SK-N-SH treated with all-trans-retinoic acid at 6 μM for 48 hours (cell line): Measurements from ENCODE around the gene RGS1.

Experiments used
- ATAC-seq: fragments of 200-7000 bp; cut with Tn5 transposase; 3 replicates; pipeline ENCODE4 v1.9.1; 2020; ENCODE audit warnings: mild to moderate bottlenecking, moderate library complexity
- BACH2 ChIP-seq: fragments of 250-450 bp; sonication (Bioruptor Pico); IDR thresholded peaks from 2 replicates; pipeline ENCODE4 v1.9.0; 2021; ENCODE audit warnings: mild to moderate bottlenecking, borderline replicate concordance
- CSDC2 ChIP-seq: fragments of 250-450 bp; sonication (Bioruptor Pico); IDR thresholded peaks from 2 replicates; pipeline ENCODE4 v1.5.0; 2020; ENCODE audit warnings: mild to moderate bottlenecking, moderate library complexity
- ESRRG ChIP-seq: fragments of 250-450 bp; sonication (Bioruptor Pico); IDR thresholded peaks from 2 replicates; pipeline ENCODE4 v1.6.1; 2021; ENCODE audit warnings: mild to moderate bottlenecking
- RARB ChIP-seq: fragments of 250-450 bp; sonication (Bioruptor Pico); IDR thresholded peaks from 2 replicates; pipeline ENCODE4 v1.8.0; 2021; ENCODE audit warnings: mild to moderate bottlenecking, moderate library complexity
- SNAI2 ChIP-seq: fragments of 250-450 bp; sonication (Bioruptor Pico); IDR thresholded peaks from 2 replicates; pipeline ENCODE4 v1.5.0; 2020; ENCODE audit warnings: mild to moderate bottlenecking, moderate library complexity
- TCF4 ChIP-seq: fragments of 250-450 bp; sonication (Bioruptor Pico); IDR thresholded peaks from 2 replicates; pipeline ENCODE4 v1.8.0; 2021; ENCODE audit warnings: mild to moderate bottlenecking, moderate library complexity, borderline replicate concordance
- TOX ChIP-seq: fragments of 250-450 bp; sonication (Bioruptor Pico); IDR thresholded peaks from 2 replicates; pipeline ENCODE4 v1.8.0; 2021; ENCODE audit warnings: mild to moderate bottlenecking, moderate library complexity, borderline replicate concordance
- ZFP3 ChIP-seq: fragments of 250-450 bp; sonication (Bioruptor Pico); IDR thresholded peaks from 2 replicates; pipeline ENCODE4 v1.5.0; 2020; ENCODE audit warnings: mild to moderate bottlenecking, moderate library complexity
- ZFP30 ChIP-seq: fragments of 450-650 bp; formaldehyde crosslinking; IDR thresholded peaks from 2 replicates; pipeline ENCODE4 v1.5.0; 2022; ENCODE audit warnings: mild to moderate bottlenecking, moderate library complexity
- ZNF565 ChIP-seq: fragments of 450-650 bp; formaldehyde crosslinking; conservative IDR thresholded peaks from 2 replicates; pipeline ENCODE4 v1.5.0; 2020; ENCODE audit warnings: low read depth, mild to moderate bottlenecking, moderate library complexity
- ZNF70 ChIP-seq: fragments of 450-650 bp; formaldehyde crosslinking; IDR thresholded peaks from 2 replicates; pipeline ENCODE4 v1.5.0; 2020; ENCODE audit warnings: mild to moderate bottlenecking, moderate library complexity
- ZNF8 ChIP-seq: fragments of 450-650 bp; formaldehyde crosslinking; IDR thresholded peaks from 2 replicates; pipeline ENCODE4 v1.5.0; 2020; ENCODE audit warnings: mild to moderate bottlenecking, moderate library complexity
- TF ChIP-seq, protein P1 (sequence below): fragments of 250-450 bp; sonication (Bioruptor Pico); IDR thresholded peaks from 2 replicates; pipeline ENCODE4 v1.8.0; 2020; ENCODE audit warnings: mild to moderate bottlenecking, moderate library complexity, borderline replicate concordance
- TF ChIP-seq, protein P2 (sequence below): fragments of 250-450 bp; sonication (Bioruptor Pico); IDR thresholded peaks from 2 replicates; pipeline ENCODE4 v1.5.1; 2021; ENCODE audit warnings: mild to moderate bottlenecking, moderate library complexity
- TF ChIP-seq, protein P3 (sequence below): fragments of 250-450 bp; sonication (Bioruptor Pico); IDR thresholded peaks from 2 replicates; pipeline ENCODE4 v1.5.1; 2020; ENCODE audit warnings: low read depth, mild to moderate bottlenecking, moderate library complexity
- TF ChIP-seq, protein P4 (sequence below): fragments of 250-450 bp; sonication (Bioruptor Pico); IDR thresholded peaks from 2 replicates; pipeline ENCODE4 v1.5.0; 2020; ENCODE audit warnings: mild to moderate bottlenecking, moderate library complexity
- TF ChIP-seq, protein P5 (sequence below): fragments of 250-450 bp; sonication (Bioruptor Pico); IDR thresholded peaks from 2 replicates; pipeline ENCODE4 v1.8.0; 2021; ENCODE audit warnings: low read depth, mild to moderate bottlenecking, moderate library complexity, borderline replicate concordance

Gene RGS1

DNA sequence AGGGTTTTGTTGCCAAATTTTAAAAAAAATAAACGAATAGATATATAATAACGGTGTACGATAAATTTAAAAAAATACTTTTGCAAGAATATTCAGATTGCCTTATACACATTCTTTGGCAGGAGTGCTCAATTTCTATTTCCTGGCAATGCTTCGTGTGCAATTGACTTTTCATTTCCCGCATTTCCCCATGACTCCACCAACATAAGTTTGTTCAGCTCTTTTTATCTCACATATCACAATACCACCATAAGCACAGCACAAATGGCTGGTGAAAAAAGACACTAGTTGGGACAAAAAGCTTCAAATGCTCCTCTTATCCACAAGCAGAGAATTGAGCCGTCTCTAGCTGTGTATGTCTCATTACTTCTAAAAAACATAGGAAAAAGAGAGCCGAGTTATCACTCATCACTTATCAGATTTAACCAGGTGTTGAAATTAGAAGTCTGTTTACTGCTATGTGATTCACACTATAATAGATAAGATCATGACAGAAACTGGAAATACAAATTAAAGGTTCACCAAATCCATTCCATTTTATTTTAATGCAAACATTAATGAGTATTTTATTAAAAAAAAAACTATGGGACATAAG lies 28.9 kb upstream of the RGS1 start:
- no peak for ATAC-seq
- no peak for TF ChIP-seq ZNF565 (CRISPR knock-in tag)
- no peak for TF ChIP-seq ZNF70 (CRISPR knock-in tag)
- TF ChIP-seq CSDC2, result no peak
- TF ChIP-seq TCF4, result no peak
- no peak for TF ChIP-seq ESRRG (CRISPR knock-in tag)
- TF ChIP-seq, protein P1, sequence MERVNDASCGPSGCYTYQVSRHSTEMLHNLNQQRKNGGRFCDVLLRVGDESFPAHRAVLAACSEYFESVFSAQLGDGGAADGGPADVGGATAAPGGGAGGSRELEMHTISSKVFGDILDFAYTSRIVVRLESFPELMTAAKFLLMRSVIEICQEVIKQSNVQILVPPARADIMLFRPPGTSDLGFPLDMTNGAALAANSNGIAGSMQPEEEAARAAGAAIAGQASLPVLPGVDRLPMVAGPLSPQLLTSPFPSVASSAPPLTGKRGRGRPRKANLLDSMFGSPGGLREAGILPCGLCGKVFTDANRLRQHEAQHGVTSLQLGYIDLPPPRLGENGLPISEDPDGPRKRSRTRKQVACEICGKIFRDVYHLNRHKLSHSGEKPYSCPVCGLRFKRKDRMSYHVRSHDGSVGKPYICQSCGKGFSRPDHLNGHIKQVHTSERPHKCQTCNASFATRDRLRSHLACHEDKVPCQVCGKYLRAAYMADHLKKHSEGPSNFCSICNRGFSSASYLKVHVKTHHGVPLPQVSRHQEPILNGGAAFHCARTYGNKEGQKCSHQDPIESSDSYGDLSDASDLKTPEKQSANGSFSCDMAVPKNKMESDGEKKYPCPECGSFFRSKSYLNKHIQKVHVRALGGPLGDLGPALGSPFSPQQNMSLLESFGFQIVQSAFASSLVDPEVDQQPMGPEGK (CRISPR knock-in tag), result no peak
- TF ChIP-seq ZFP3, result no peak
- TF ChIP-seq ZNF8, result no peak
- no peak for TF ChIP-seq BACH2
- TF ChIP-seq, protein P2, sequence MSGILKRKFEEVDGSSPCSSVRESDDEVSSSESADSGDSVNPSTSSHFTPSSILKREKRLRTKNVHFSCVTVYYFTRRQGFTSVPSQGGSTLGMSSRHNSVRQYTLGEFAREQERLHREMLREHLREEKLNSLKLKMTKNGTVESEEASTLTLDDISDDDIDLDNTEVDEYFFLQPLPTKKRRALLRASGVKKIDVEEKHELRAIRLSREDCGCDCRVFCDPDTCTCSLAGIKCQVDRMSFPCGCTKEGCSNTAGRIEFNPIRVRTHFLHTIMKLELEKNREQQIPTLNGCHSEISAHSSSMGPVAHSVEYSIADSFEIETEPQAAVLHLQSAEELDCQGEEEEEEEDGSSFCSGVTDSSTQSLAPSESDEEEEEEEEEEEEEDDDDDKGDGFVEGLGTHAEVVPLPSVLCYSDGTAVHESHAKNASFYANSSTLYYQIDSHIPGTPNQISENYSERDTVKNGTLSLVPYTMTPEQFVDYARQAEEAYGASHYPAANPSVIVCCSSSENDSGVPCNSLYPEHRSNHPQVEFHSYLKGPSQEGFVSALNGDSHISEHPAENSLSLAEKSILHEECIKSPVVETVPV (CRISPR knock-in tag), result no peak
- no peak for TF ChIP-seq SNAI2 (CRISPR knock-in tag)
- no peak for TF ChIP-seq ZFP30 (CRISPR knock-in tag)
- TF ChIP-seq, protein P3, sequence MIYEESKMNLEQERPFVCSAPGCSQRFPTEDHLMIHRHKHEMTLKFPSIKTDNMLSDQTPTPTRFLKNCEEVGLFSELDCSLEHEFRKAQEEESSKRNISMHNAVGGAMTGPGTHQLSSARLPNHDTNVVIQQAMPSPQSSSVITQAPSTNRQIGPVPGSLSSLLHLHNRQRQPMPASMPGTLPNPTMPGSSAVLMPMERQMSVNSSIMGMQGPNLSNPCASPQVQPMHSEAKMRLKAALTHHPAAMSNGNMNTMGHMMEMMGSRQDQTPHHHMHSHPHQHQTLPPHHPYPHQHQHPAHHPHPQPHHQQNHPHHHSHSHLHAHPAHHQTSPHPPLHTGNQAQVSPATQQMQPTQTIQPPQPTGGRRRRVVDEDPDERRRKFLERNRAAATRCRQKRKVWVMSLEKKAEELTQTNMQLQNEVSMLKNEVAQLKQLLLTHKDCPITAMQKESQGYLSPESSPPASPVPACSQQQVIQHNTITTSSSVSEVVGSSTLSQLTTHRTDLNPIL, result no peak
- TF ChIP-seq, protein P4, sequence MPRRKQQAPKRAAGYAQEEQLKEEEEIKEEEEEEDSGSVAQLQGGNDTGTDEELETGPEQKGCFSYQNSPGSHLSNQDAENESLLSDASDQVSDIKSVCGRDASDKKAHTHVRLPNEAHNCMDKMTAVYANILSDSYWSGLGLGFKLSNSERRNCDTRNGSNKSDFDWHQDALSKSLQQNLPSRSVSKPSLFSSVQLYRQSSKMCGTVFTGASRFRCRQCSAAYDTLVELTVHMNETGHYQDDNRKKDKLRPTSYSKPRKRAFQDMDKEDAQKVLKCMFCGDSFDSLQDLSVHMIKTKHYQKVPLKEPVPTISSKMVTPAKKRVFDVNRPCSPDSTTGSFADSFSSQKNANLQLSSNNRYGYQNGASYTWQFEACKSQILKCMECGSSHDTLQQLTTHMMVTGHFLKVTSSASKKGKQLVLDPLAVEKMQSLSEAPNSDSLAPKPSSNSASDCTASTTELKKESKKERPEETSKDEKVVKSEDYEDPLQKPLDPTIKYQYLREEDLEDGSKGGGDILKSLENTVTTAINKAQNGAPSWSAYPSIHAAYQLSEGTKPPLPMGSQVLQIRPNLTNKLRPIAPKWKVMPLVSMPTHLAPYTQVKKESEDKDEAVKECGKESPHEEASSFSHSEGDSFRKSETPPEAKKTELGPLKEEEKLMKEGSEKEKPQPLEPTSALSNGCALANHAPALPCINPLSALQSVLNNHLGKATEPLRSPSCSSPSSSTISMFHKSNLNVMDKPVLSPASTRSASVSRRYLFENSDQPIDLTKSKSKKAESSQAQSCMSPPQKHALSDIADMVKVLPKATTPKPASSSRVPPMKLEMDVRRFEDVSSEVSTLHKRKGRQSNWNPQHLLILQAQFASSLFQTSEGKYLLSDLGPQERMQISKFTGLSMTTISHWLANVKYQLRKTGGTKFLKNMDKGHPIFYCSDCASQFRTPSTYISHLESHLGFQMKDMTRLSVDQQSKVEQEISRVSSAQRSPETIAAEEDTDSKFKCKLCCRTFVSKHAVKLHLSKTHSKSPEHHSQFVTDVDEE (CRISPR knock-in tag), result no peak
- TF ChIP-seq RARB (CRISPR knock-in tag), result no peak
- TF ChIP-seq, protein P5, sequence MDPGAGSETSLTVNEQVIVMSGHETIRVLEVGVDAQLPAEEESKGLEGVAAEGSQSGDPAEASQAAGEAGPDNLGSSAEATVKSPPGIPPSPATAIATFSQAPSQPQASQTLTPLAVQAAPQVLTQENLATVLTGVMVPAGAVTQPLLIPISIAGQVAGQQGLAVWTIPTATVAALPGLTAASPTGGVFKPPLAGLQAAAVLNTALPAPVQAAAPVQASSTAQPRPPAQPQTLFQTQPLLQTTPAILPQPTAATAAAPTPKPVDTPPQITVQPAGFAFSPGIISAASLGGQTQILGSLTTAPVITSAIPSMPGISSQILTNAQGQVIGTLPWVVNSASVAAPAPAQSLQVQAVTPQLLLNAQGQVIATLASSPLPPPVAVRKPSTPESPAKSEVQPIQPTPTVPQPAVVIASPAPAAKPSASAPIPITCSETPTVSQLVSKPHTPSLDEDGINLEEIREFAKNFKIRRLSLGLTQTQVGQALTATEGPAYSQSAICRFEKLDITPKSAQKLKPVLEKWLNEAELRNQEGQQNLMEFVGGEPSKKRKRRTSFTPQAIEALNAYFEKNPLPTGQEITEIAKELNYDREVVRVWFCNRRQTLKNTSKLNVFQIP, result no peak
- TF ChIP-seq, all 23 proteins: peak for 0

DNA sequence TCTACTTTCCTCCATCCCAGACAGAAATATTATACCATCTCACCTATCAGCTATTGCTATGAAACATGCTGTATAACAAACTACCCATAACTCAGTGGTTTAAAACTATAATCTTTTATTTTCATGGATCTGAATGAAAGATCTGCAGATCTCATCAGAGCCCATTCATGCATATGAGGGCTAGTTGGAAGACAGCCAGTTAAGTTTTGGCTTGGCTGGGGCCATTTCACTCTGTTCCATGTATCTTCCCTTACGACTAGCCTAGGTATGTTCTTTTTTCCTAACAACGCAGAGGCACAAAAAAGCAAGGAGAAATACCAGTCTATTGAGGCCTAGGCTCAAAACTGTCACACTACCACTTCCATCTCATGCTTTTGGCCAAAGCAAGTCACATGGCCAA lies 28.1 kb upstream of the RGS1 start:
- TF ChIP-seq ZNF565 (CRISPR knock-in tag), result no peak
- ATAC-seq, result no peak

DNA sequence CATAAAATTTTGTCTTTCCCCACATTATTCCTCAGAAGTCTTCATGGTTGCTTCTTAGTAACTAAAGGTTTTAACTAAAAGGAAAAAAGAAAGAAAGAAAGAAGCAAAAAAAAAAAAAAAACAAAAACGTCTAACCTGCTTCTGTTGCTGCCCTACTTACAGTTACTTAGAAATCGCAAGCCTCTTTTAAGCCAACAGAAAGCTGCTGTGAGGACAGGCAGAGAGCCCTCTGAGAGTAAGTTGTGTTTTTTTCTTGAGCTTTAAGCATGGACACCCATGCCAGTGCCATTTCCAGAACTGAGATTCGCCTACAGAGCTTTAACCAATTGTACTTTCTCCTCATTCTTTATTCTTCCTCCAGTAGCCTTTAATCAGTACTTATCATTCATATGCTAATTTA lies 25.6 kb upstream of the RGS1 start:
- peak; percentile 13; the same call in 2 of the 3 replicates for ATAC-seq

More for the DNA sequence above, 25.6 kb upstream of the RGS1 start:
- TF ChIP-seq TCF4 (no peak), TOX (CRISPR knock-in tag) (no peak), ZNF565 (CRISPR knock-in tag) (no peak), ZNF8 (no peak)
- TF ChIP-seq, protein P2 (CRISPR knock-in tag), result no peak
- TF ChIP-seq, protein P5, result no peak
- TF ChIP-seq, all 23 proteins: peak for 0
